A673 (cell line): Measurements from ENCODE around the gene CASKIN1. TPM values are rescaled to one million over a fixed set of nuclear protein-coding genes. Genes with fewer than 3 reads are reported as not detected.

Experiments
- BruUV-seq: library from RNA; stranded (reverse); fragments of 400-500 nt; replicated peaks from 2 replicates; lab custom pipeline; 2021; lab: Mats Ljungman, UMichigan
- CTCF ChIA-PET: fragments of 300-600 bp; sonication (Branson Sonifier 250); formaldehyde crosslinking; loops from one replicate; lab custom pipeline; 2022; ENCODE audit warnings: antibody characterized with exemption; lab: Charles Lee
- POLR2A ChIA-PET: fragments of 300-600 bp; sonication (Branson Sonifier 250); formaldehyde crosslinking; loops from one replicate; lab custom pipeline; 2022; ENCODE audit warnings: antibody characterized with exemption; ENCODE audit not compliant: low non-redundant PET; lab: Charles Lee
- DNase-seq: peaks from one replicate; pipeline ENCODE4 v3.0.0-alpha.2; 2015; ENCODE audit warnings: low spot score
- H3K27ac ChIP-seq: fragments of 200-600 bp; sonication (generic); 2 replicates; pipeline ENCODE4 v1.5.1; 2016; ENCODE audit warnings: mixed run types, low read depth, mild to moderate bottlenecking, mixed read lengths, antibody characterized with exemption, low read length; ENCODE audit not compliant: poor library complexity, severe bottlenecking
- H3K27me3 ChIP-seq: fragments of 200-600 bp; sonication (generic); replicated peaks from 2 replicates; pipeline ENCODE4 v1.6.1; 2017; ENCODE audit warnings: mixed run types, low read depth, mild to moderate bottlenecking, mixed read lengths, antibody characterized with exemption, low read length; ENCODE audit not compliant: insufficient read depth, poor library complexity
- H3K36me3 ChIP-seq: fragments of 200-600 bp; sonication (generic); 2 replicates; pipeline ENCODE4 v1.6.1; 2016; ENCODE audit warnings: mixed run types, mild to moderate bottlenecking, mixed read lengths, antibody characterized with exemption, low read length; ENCODE audit not compliant: insufficient read depth, poor library complexity, severe bottlenecking
- H3K4me1 ChIP-seq: fragments of 200-600 bp; sonication (generic); 2 replicates; pipeline ENCODE4 v1.6.1; 2017; ENCODE audit warnings: mixed run types, mild to moderate bottlenecking, mixed read lengths, antibody characterized with exemption, low read length; ENCODE audit not compliant: insufficient read depth, poor library complexity, severe bottlenecking
- H3K4me3 ChIP-seq: fragments of 200-600 bp; sonication (generic); 2 replicates; pipeline ENCODE4 v1.5.1; 2016; ENCODE audit warnings: low read depth, mixed run types, mild to moderate bottlenecking, mixed read lengths, low read length; ENCODE audit not compliant: poor library complexity, severe bottlenecking
- H3K9me3 ChIP-seq: fragments of 200-600 bp; sonication (generic); 2 replicates; pipeline ENCODE4 v1.6.1; 2016; ENCODE audit warnings: mixed run types, low read depth, mild to moderate bottlenecking, mixed read lengths, antibody characterized with exemption, low read length; ENCODE audit not compliant: poor library complexity, severe bottlenecking
- EZH2 ChIP-seq: fragments of 200-600 bp; sonication (generic); IDR thresholded peaks from 2 replicates; pipeline ENCODE4 v1.6.1; 2017; ENCODE audit warnings: borderline replicate concordance, low read depth, mild to moderate bottlenecking, mixed read lengths, antibody characterized with exemption, low read length; ENCODE audit not compliant: poor library complexity, severe bottlenecking
- intact Hi-C: fragments of 100-400 bp; cut with micrococcal nuclease; formaldehyde crosslinking; loops from one replicate; pipeline ENCODE4 v1.10.0; 2022; ENCODE audit not compliant: unreplicated experiment
- total RNA-seq: library from RNA; stranded (reverse); gene quantifications from 2 replicates; pipeline ENCODE4 v1.2.3, GENCODE V29; 2021
- TF ChIP-seq, protein P1 (sequence below): fragments of 300-800, 200-600 bp; sonication (generic); conservative IDR thresholded peaks from 2 replicates; pipeline ENCODE4 v1.5.1; 2017; ENCODE audit warnings: low read depth, mild to moderate bottlenecking, antibody characterized with exemption, low read length, moderate library complexity, mixed read lengths

CASKIN1 gene
- total RNA-seq, 1 experiment from 2014 or later = 1.1 TPM

DNA sequence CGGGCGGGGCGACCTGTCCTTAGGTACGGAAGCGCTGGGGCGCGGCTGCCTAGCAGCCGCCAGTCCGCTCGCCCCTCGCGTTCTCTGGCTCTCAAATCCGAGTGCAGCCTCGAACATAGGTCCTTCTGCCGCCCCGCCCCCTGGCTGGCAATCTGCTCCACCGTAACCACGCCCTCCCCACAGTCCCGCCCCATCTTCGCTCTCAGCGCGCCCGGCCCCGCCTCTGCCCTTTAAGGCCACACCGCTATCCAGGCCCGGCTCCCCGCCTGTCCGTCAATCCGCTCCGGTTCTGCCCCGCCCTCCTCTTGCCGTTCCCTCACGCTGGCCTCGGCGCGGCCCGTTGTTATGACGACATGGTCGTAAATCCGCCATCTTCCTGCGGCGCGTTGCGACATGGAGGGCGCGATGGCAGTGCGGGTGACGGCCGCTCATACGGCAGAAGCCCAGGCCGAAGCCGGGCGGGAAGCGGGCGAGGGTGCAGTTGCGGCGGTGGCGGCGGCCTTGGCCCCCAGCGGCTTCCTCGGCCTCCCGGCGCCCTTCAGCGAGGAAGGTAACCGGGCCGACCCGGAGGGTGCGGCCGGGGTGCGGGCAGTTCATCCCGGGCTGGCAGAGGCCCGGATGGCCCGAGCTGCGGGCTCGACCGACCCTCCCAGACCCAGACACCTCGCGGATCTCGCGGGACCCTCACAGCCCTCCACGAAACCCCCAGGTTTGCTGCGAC lies 27.0 kb upstream of the CASKIN1 start, which contains the start of gene E4F1:
TSS of gene E4F1 (plus strand) at position 371 of the 721 bp plus-strand sequence. CDS start at position 394, 23 bp downstream.
- intact Hi-C loops = loop anchor here (5.0 kb wide), 1 partner anchor 66 kb away; the partner anchor contains the start of gene TRAF7

DNA sequence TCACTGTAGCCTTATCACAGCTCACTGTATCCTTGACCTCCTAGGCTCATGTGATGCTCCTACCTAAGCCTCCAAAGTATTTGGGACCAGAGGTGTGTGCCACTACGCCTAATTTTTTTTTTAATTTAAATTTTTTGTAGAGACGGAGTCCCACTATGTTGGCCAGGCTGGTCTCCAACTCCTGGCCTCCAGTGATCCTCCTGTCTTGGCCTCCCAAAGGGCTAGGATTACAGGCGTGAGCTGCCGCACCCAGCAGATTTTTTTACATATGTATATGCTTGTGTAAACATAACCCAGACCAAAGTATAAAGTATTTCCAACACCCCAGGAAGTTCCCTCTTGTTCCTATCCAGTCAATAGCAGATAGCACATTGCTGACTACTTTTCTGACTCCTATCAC lies 19.9 kb upstream of the CASKIN1 start:
- H3K36me3 ChIP-seq = no peaks in the 10 kb centered on the region
- BruUV-seq = no TSS peak
- H3K9me3 ChIP-seq = no peaks in the 10 kb centered on the region
- POLR2A ChIA-PET = no interaction called here
- no peak for TF ChIP-seq EZH2
- TF ChIP-seq, protein P1, sequence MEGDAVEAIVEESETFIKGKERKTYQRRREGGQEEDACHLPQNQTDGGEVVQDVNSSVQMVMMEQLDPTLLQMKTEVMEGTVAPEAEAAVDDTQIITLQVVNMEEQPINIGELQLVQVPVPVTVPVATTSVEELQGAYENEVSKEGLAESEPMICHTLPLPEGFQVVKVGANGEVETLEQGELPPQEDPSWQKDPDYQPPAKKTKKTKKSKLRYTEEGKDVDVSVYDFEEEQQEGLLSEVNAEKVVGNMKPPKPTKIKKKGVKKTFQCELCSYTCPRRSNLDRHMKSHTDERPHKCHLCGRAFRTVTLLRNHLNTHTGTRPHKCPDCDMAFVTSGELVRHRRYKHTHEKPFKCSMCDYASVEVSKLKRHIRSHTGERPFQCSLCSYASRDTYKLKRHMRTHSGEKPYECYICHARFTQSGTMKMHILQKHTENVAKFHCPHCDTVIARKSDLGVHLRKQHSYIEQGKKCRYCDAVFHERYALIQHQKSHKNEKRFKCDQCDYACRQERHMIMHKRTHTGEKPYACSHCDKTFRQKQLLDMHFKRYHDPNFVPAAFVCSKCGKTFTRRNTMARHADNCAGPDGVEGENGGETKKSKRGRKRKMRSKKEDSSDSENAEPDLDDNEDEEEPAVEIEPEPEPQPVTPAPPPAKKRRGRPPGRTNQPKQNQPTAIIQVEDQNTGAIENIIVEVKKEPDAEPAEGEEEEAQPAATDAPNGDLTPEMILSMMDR = no peak
- no peak overlapping the region for H3K4me3 ChIP-seq
- DNase-seq = no peak
- intact Hi-C loops = loop anchor here (10.0 kb wide), 1 partner anchor 212 kb away; the partner anchor contains the start of gene ZNF598
- H3K27me3 ChIP-seq = no peaks in the 10 kb centered on the region
- peaks cover 11% of the 10 kb centered on the region for H3K4me1 ChIP-seq
- no peak overlapping the region for H3K27ac ChIP-seq
- CTCF ChIA-PET = no interaction called here

More for the DNA sequence above, 27.0 kb upstream of the CASKIN1 start, which contains the start of gene E4F1:
- no TSS peak for BruUV-seq
- Histone ChIP-seq H3K27ac (peak within 1 kb of the TSS; percentile 91), H3K27me3 (no peaks in the 10 kb centered on the region), H3K9me3 (no peaks in the 10 kb centered on the region), H3K4me1 (no peaks in the 10 kb centered on the region), H3K4me3 (peak within 1 kb of the TSS; percentile 94), H3K36me3 (peaks cover 6% of the 10 kb centered on the region)
- CTCF ChIA-PET = no interaction called here
- TF ChIP-seq, protein P1 = no peak
- no peak for TF ChIP-seq EZH2
- DNase-seq = peak; percentile 100
- POLR2A ChIA-PET = no interaction called here

DNA sequence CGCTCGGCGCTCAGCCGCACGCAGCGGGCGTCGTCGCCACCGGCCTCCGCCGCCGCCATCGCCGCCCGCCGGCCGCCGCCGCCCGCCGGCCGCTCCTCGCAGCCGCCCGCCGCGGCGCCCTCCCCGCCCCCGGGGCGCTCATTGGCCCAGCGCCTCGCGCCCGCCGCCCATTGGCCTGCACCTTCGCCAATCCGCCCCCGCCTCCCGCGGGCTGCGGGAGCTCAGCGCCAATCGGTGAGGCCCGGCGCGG lies 18.2 kb upstream of the CASKIN1 start, which contains the start of gene PGP:
TSS of gene PGP (minus strand) at position 122 of the 250 bp plus-strand sequence. CDS start at position 59, 63 bp downstream.
- Histone ChIP-seq H3K36me3 (peaks cover under 1% of the 10 kb centered on the region), H3K4me1 (peaks cover 11% of the 10 kb centered on the region), H3K9me3 (no peaks in the 10 kb centered on the region), H3K4me3 (peak within 1 kb of the TSS; percentile 91), H3K27ac (peak within 1 kb of the TSS; percentile 84), H3K27me3 (no peaks in the 10 kb centered on the region)
- no peak for DNase-seq
- ChIA-PET CTCF (no interaction called here), POLR2A (interaction anchor here (0.5 to 0.6 kb wide), 2 partner anchors 179 to 212 kb away, joined by 3 to 4 read pairs; no protein-coding TSS in a partner anchor)
- TF ChIP-seq EZH2 = no peak
- TF ChIP-seq, protein P1 = no peak
- intact Hi-C loops = loop anchor here (10.0 kb wide), 1 partner anchor 210 kb away; the partner anchor contains the start of gene ZNF598
- no TSS peak for BruUV-seq
